HepG2 (cell line): ENCODE results near the gene CRIP1. TPM values are rescaled to one million over a fixed set of nuclear protein-coding genes. Genes with fewer than 3 reads are reported as not detected.

Experiments used
- FOXA1 ChIP-seq, 2 experiments: fragments of 450-650 bp in 1 of 2; sonication (generic) in 1 of 2; formaldehyde crosslinking in 1 of 2; IDR thresholded peaks; 2 replicates each; pipeline versions ENCODE4 v1.4.0 to v1.6.1; 2016 to 2020; ENCODE audit warnings: missing genetic modification reagents in 1 of 2
- FOXO1 ChIP-seq: sonication (generic); formaldehyde crosslinking; IDR thresholded peaks from 2 replicates; pipeline ENCODE4 v1.4.0; 2020; ENCODE audit warnings: missing genetic modification reagents
- HDAC2 ChIP-seq: sonication (generic); formaldehyde crosslinking; IDR thresholded peaks from 2 replicates; pipeline ENCODE4 v1.4.0; 2020; ENCODE audit warnings: missing genetic modification reagents
- LBX2 ChIP-seq: sonication (generic); formaldehyde crosslinking; IDR thresholded peaks from 2 replicates; pipeline ENCODE4 v1.5.0; 2020; ENCODE audit warnings: missing genetic modification reagents, mild to moderate bottlenecking, borderline replicate concordance
- MTA1 ChIP-seq: sonication (generic); formaldehyde crosslinking; IDR thresholded peaks from 2 replicates; pipeline ENCODE4 v1.4.0; 2020; ENCODE audit warnings: missing genetic modification reagents, mild to moderate bottlenecking, borderline replicate concordance
- SKI ChIP-seq: fragments of 450-650 bp; IDR thresholded peaks from one replicate; pipeline ENCODE4 v1.6.1; 2018; ENCODE audit warnings: mild to moderate bottlenecking; ENCODE audit not compliant: partially characterized antibody
- SRSF4 ChIP-seq: fragments of 200-400 bp; formaldehyde crosslinking; IDR thresholded peaks from one replicate; pipeline ENCODE4 v1.6.1; 2018; ENCODE audit warnings: mild to moderate bottlenecking, low read depth, low read length, moderate library complexity; ENCODE audit not compliant: poor library complexity, severe bottlenecking
- SRY ChIP-seq: sonication (generic); formaldehyde crosslinking; IDR thresholded peaks from 2 replicates; pipeline ENCODE4 v1.8.0; 2022; ENCODE audit warnings: mild to moderate bottlenecking, missing genetic modification reagents
- TFAP4 ChIP-seq: sonication (generic); IDR thresholded peaks from 2 replicates; pipeline ENCODE4 v1.6.1; 2016; ENCODE audit warnings: low read depth, borderline replicate concordance
- ZBTB40 ChIP-seq, 2 experiments: fragments of 450-650 bp in 1 of 2; sonication (generic) in 1 of 2; formaldehyde crosslinking in 1 of 2; IDR thresholded peaks; 2 replicates each; pipeline versions ENCODE4 v1.6.1 to v1.8.0; 2016 to 2022; ENCODE audit warnings: antibody characterized with exemption in 1 of 2, mild to moderate bottlenecking in 1 of 2, missing genetic modification reagents in 1 of 2
- ZNF205 ChIP-seq: IDR thresholded peaks from 2 replicates; pipeline ENCODE4 v1.6.1; 2018; ENCODE audit warnings: missing biosample characterization, missing genetic modification reagents
- ZNF230 ChIP-seq: sonication (generic); formaldehyde crosslinking; IDR thresholded peaks from 2 replicates; pipeline ENCODE4 v1.4.0; 2020; ENCODE audit warnings: mild to moderate bottlenecking, missing genetic modification reagents
- ZNF275 ChIP-seq: sonication (generic); formaldehyde crosslinking; IDR thresholded peaks from 2 replicates; pipeline ENCODE4 v1.8.0; 2022; ENCODE audit warnings: missing genetic modification reagents, mild to moderate bottlenecking, inconsistent platforms, borderline replicate concordance
- polyA plus RNA-seq, 8 experiments: library from polyadenylated mRNA; depleted of rRNA in 3 of 8; stranded (reverse) in 7 of 8; unstranded in 1 of 8; fragments of >200 nt; fragmentation: Illumina TruSeq in 4 of 8; extraction: Trizol in 4 of 8; gene quantifications; 2 replicates each; pipeline versions ENCODE4 v1.2.1 to v1.2.3, GENCODE V29; 2011 to 2016; ENCODE audit warnings: low read depth in 4 of 8, missing spikeins in 1 of 8, mixed read lengths in 1 of 8; ENCODE audit not compliant: insufficient read depth in 1 of 8
- total RNA-seq, 5 experiments: library from RNA; depleted of rRNA; stranded (reverse); fragments of >200 nt; fragmentation: Illumina TruSeq; extraction: Trizol; gene quantifications; 2 replicates each; pipeline ENCODE4 v1.2.3, GENCODE V29; 2016; ENCODE audit warnings: low read depth in 1 of 5

Gene CRIP1
- total and polyA plus RNA-seq, 2 of the 13 experiments (the other 11 are each of a cell fraction or from before 2014, with no cell fraction given): 53.9 to 59.5 TPM

DNA sequence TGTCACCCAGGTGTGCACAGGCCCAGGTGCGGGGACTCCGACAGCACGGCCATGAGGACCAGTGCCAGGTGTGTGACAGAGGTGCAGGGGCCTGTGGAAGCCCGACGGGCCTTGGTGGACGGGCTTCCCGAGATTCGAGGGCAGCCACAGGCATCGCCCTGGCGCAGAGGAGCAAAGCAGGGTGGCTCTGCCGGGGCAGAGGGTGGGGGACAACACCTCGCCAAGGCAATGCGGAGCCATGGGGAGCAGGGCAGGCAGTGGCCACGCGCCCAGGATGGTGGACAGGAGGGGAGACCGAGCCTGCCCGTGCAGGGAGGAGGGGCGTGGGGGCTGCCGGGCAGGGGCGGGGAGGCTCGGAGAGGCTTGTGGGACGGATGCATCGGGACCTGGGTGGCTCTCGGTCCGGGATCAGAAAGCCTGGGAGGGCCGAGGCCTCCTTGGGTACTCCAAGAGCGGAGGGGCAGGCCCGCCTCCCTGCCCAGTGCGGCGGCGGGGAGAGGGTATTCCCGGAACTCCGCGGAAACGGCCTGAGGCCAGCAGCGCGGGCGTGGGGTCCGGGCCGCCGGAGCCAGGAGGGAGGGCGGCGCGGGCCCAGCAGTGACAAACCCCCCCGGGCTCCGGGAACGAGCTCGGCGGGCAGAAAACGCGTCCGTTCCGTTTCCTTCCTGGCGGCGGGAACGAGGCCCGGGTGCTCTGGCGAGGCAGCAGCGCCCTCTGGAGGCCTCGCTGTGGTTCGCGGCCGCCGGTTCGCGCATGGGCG is 41.3 kb downstream of the CRIP1 start (continued):
- TF ChIP-seq FOXO1 (CRISPR knock-in tag): peak; percentile 31; the same call in 1 of the 2 replicates
- TF ChIP-seq FOXA1 (IDR thresholded peaks at IDR 0.05): no peak
- 0 out of 2 replicates have a peak, but pooled peaks have one; percentile 4 for TF ChIP-seq FOXA1 (CRISPR knock-in tag; IDR thresholded peaks at IDR 0.05)
- no peak for TF ChIP-seq ZNF205 (CRISPR knock-in tag)
- TF ChIP-seq ZNF230 (CRISPR knock-in tag): no peak
- TF ChIP-seq ZBTB40 (IDR thresholded peaks at IDR 0.05): no peak
- peak; percentile 58; the same call in 1 of the 2 replicates for TF ChIP-seq ZBTB40 (CRISPR knock-in tag; IDR thresholded peaks at IDR 0.05)
- TF ChIP-seq SKI: no peak
- TF ChIP-seq HDAC2 (CRISPR knock-in tag): no peak; the same call in 1 of the 2 replicates
- TF ChIP-seq ZNF275 (CRISPR knock-in tag): no peak
- TF ChIP-seq TFAP4: no peak
- 0 out of 2 replicates have a peak, but pooled peaks have one; percentile 54 for TF ChIP-seq MTA1 (CRISPR knock-in tag)
- TF ChIP-seq LBX2 (CRISPR knock-in tag): no peak; the same call in 1 of the 2 replicates
- TF ChIP-seq SRY (CRISPR knock-in tag): no peak
- TF ChIP-seq SRSF4: no peak
